HCT116 (cell line): Measurements from ENCODE around the gene GDF2.

Source experiments
- CBX3 ChIP-seq: IDR thresholded peaks from 2 replicates; pipeline ENCODE4 v1.6.1; 2012; ENCODE audit warnings: low read depth
- CTCF ChIP-seq, 3 experiments: fragments of 200-600 bp in 1 of 3; sonication (generic) in 1 of 3; IDR thresholded peaks in 2 of 3; conservative IDR thresholded peaks in 1 of 3; 2 replicates each; pipeline ENCODE4 v1.5.1; 2012 to 2017; ENCODE audit warnings: low read depth in 2 of 3, low read length in 2 of 3, antibody characterized with exemption in 1 of 3, borderline replicate concordance in 1 of 3, control low read depth in 1 of 3, mild to moderate bottlenecking in 1 of 3, mixed read lengths in 1 of 3, mixed run types in 1 of 3, moderate library complexity in 1 of 3; ENCODE audit not compliant: insufficient read depth in 1 of 3
- EGR1 ChIP-seq: IDR thresholded peaks from 2 replicates; pipeline ENCODE4 v1.6.1; 2012; ENCODE audit warnings: low read depth
- EZH2 ChIP-seq: fragments of 200-600 bp; sonication (generic); IDR thresholded peaks from 2 replicates; pipeline ENCODE4 v1.6.1; 2017; ENCODE audit warnings: antibody characterized with exemption, mixed run types
- EZH2phosphoT487 ChIP-seq: fragments of 200-600 bp; IDR thresholded peaks from 2 replicates; pipeline ENCODE4 v1.6.1; 2018; ENCODE audit warnings: antibody characterized with exemption, borderline replicate concordance
- MAX ChIP-seq: IDR thresholded peaks from 2 replicates; pipeline ENCODE4 v1.6.1; 2012
- POLR2A ChIP-seq: IDR thresholded peaks from 2 replicates; pipeline ENCODE4 v1.7.0; 2011; ENCODE audit warnings: borderline replicate concordance; ENCODE audit not compliant: insufficient read depth, insufficient read length; ENCODE audit errors: extremely low read depth
- POLR2AphosphoS5 ChIP-seq: IDR thresholded peaks from 2 replicates; pipeline ENCODE4 v1.6.1; 2011; ENCODE audit warnings: mild to moderate bottlenecking, low read depth, low read length, moderate library complexity
- SIN3A ChIP-seq: IDR thresholded peaks from 2 replicates; pipeline ENCODE4 v1.6.1; 2012; ENCODE audit warnings: low read depth
- SP1 ChIP-seq: IDR thresholded peaks from 2 replicates; pipeline ENCODE4 v1.6.1; 2012; ENCODE audit warnings: low read depth
- SRF ChIP-seq: IDR thresholded peaks from 2 replicates; pipeline ENCODE4 v1.6.1; 2012; ENCODE audit warnings: low read depth
- YY1 ChIP-seq: IDR thresholded peaks from 2 replicates; pipeline ENCODE4 v1.6.1; 2011; ENCODE audit warnings: low read length, low read depth, moderate library complexity, mild to moderate bottlenecking; ENCODE audit not compliant: insufficient replicate concordance; ENCODE audit errors: extremely low read depth
- ZBTB33 ChIP-seq: IDR thresholded peaks from 2 replicates; pipeline ENCODE4 v1.6.1; 2011; ENCODE audit warnings: mild to moderate bottlenecking, low read length, moderate library complexity; ENCODE audit not compliant: insufficient replicate concordance; ENCODE audit errors: extremely low read depth
- TF ChIP-seq, protein P1 (sequence below): IDR thresholded peaks from 2 replicates; pipeline ENCODE4 v1.6.1; 2012

- TF ChIP-seq CTCF (IDR thresholded peaks at IDR 0.05 in 2 of 3, conservative IDR thresholded peaks at IDR 0.05 in 1 of 3; ENCODE audit: borderline replicate concordance in 1 of 3, insufficient read depth in 1 of 3, low read depth in 2 of 3, low read length in 2 of 3) (no peak), YY1 (no peak), POLR2AphosphoS5 (no peak), SIN3A (no peak), POLR2A (no peak), EGR1 (no peak), EZH2 (no peak), EZH2phosphoT487 (no peak), SRF (no peak), MAX (no peak), ZBTB33 (no peak), CBX3 (no peak), SP1 (no peak)
- TF ChIP-seq, protein P1, sequence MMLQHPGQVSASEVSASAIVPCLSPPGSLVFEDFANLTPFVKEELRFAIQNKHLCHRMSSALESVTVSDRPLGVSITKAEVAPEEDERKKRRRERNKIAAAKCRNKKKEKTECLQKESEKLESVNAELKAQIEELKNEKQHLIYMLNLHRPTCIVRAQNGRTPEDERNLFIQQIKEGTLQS = no peak
These were observed 31.9 kb upstream of the GDF2 start for GRCh38 chr10:47290338-47290737.
